A673 (cell line): ENCODE measurements around the gene GRB10. TPM values are rescaled to one million over a fixed set of nuclear protein-coding genes. Genes with fewer than 3 reads are reported as not detected.

Experiments
- BruUV-seq: library from RNA; stranded (reverse); fragments of 400-500 nt; replicated peaks from 2 replicates; lab custom pipeline; 2021; lab: Mats Ljungman, UMichigan
- CTCF ChIA-PET: fragments of 300-600 bp; sonication (Branson Sonifier 250); formaldehyde crosslinking; loops from one replicate; lab custom pipeline; 2022; ENCODE audit warnings: antibody characterized with exemption; lab: Charles Lee
- POLR2A ChIA-PET: fragments of 300-600 bp; sonication (Branson Sonifier 250); formaldehyde crosslinking; loops from one replicate; lab custom pipeline; 2022; ENCODE audit warnings: antibody characterized with exemption; ENCODE audit not compliant: low non-redundant PET; lab: Charles Lee
- DNase-seq: peaks from one replicate; pipeline ENCODE4 v3.0.0-alpha.2; 2015; ENCODE audit warnings: low spot score
- H3K27ac ChIP-seq: fragments of 200-600 bp; sonication (generic); 2 replicates; pipeline ENCODE4 v1.5.1; 2016; ENCODE audit warnings: mixed run types, low read depth, mild to moderate bottlenecking, mixed read lengths, antibody characterized with exemption, low read length; ENCODE audit not compliant: poor library complexity, severe bottlenecking
- H3K27me3 ChIP-seq: fragments of 200-600 bp; sonication (generic); replicated peaks from 2 replicates; pipeline ENCODE4 v1.6.1; 2017; ENCODE audit warnings: mixed run types, low read depth, mild to moderate bottlenecking, mixed read lengths, antibody characterized with exemption, low read length; ENCODE audit not compliant: insufficient read depth, poor library complexity
- H3K36me3 ChIP-seq: fragments of 200-600 bp; sonication (generic); 2 replicates; pipeline ENCODE4 v1.6.1; 2016; ENCODE audit warnings: mixed run types, mild to moderate bottlenecking, mixed read lengths, antibody characterized with exemption, low read length; ENCODE audit not compliant: insufficient read depth, poor library complexity, severe bottlenecking
- H3K4me1 ChIP-seq: fragments of 200-600 bp; sonication (generic); 2 replicates; pipeline ENCODE4 v1.6.1; 2017; ENCODE audit warnings: mixed run types, mild to moderate bottlenecking, mixed read lengths, antibody characterized with exemption, low read length; ENCODE audit not compliant: insufficient read depth, poor library complexity, severe bottlenecking
- H3K4me3 ChIP-seq: fragments of 200-600 bp; sonication (generic); 2 replicates; pipeline ENCODE4 v1.5.1; 2016; ENCODE audit warnings: low read depth, mixed run types, mild to moderate bottlenecking, mixed read lengths, low read length; ENCODE audit not compliant: poor library complexity, severe bottlenecking
- H3K9me3 ChIP-seq: fragments of 200-600 bp; sonication (generic); 2 replicates; pipeline ENCODE4 v1.6.1; 2016; ENCODE audit warnings: mixed run types, low read depth, mild to moderate bottlenecking, mixed read lengths, antibody characterized with exemption, low read length; ENCODE audit not compliant: poor library complexity, severe bottlenecking
- CTCF ChIP-seq: fragments of 300-800, 200-600 bp; sonication (generic); conservative IDR thresholded peaks from 2 replicates; pipeline ENCODE4 v1.5.1; 2017; ENCODE audit warnings: low read depth, mild to moderate bottlenecking, antibody characterized with exemption, low read length, moderate library complexity, mixed read lengths
- EZH2 ChIP-seq: fragments of 200-600 bp; sonication (generic); IDR thresholded peaks from 2 replicates; pipeline ENCODE4 v1.6.1; 2017; ENCODE audit warnings: borderline replicate concordance, low read depth, mild to moderate bottlenecking, mixed read lengths, antibody characterized with exemption, low read length; ENCODE audit not compliant: poor library complexity, severe bottlenecking
- intact Hi-C: fragments of 100-400 bp; cut with micrococcal nuclease; formaldehyde crosslinking; loops from one replicate; pipeline ENCODE4 v1.10.0; 2022; ENCODE audit not compliant: unreplicated experiment
- total RNA-seq: library from RNA; stranded (reverse); gene quantifications from 2 replicates; pipeline ENCODE4 v1.2.3, GENCODE V29; 2021

Gene GRB10
- total RNA-seq, 1 experiment from 2014 or later = 0.41 TPM

- H3K9me3 ChIP-seq = no peaks in the 10 kb centered on the region
- intact Hi-C loops = no loop called here
- POLR2A ChIA-PET = no interaction called here
- TF ChIP-seq CTCF = no peak
- no peak for TF ChIP-seq EZH2
- no peak overlapping the region for H3K4me3 ChIP-seq
- CTCF ChIA-PET = no interaction called here
- BruUV-seq = no TSS peak
- H3K27me3 ChIP-seq = no peaks in the 10 kb centered on the region
- no peaks in the 10 kb centered on the region for H3K4me1 ChIP-seq
- no peaks in the 10 kb centered on the region for H3K36me3 ChIP-seq
- DNase-seq = no peak
- H3K27ac ChIP-seq = no peak overlapping the region
These were observed 76.2 kb downstream of the GRB10 start for GRCh38 chr7:50706469-50706937.

- Histone ChIP-seq H3K4me3 (no peak overlapping the region), H3K27ac (no peak overlapping the region), H3K9me3 (no peaks in the 10 kb centered on the region), H3K36me3 (no peaks in the 10 kb centered on the region), H3K4me1 (no peaks in the 10 kb centered on the region), H3K27me3 (no peaks in the 10 kb centered on the region)
- TF ChIP-seq EZH2 (no peak), CTCF (no peak)
- intact Hi-C loops = no loop called here
- no TSS peak for BruUV-seq
- ChIA-PET CTCF (no interaction called here), POLR2A (no interaction called here)
- no peak for DNase-seq
These were observed 77.9 kb downstream of the GRB10 start for GRCh38 chr7:50704844-50705243.

- H3K27me3 ChIP-seq = peaks cover 2% of the 10 kb centered on the region
- no peaks in the 10 kb centered on the region for H3K36me3 ChIP-seq
- POLR2A ChIA-PET = no interaction called here
- DNase-seq = no peak
- CTCF ChIA-PET = no interaction called here
- H3K27ac ChIP-seq = no peak overlapping the region
- H3K4me3 ChIP-seq = no peak overlapping the region
- TF ChIP-seq CTCF = no peak
- no peak for TF ChIP-seq EZH2
- intact Hi-C loops = no loop called here
- BruUV-seq = no TSS peak
- no peaks in the 10 kb centered on the region for H3K9me3 ChIP-seq
- H3K4me1 ChIP-seq = no peaks in the 10 kb centered on the region
These were observed 79.0 kb downstream of the GRB10 start for GRCh38 chr7:50703654-50704053.
